Stimulated activated CD4-positive, alpha-beta T cell treated with anti-CD3 and anti-CD28 coated beads, Interleukin-15, amount 100 ng/mL, for 1 hour (primary cell): ENCODE measurements around the gene PML.
A peak's percentile ranks its signal among the peaks of the same experiment; 100 is the strongest.
"Not testable (repeated sequence)": the region's sequence is repeated elsewhere in the genome, so short reads cannot be mapped to it uniquely, and the experiment has no call there.

Experiments used
- DNase-seq, 2 donors: peaks; one replicate each; pipeline ENCODE4 v3.0.0-alpha.2; 2020; ENCODE audit warnings: low read depth in 1 of 2, low spot score in 1 of 2

PML gene

GRCh38 chr15:74056330-74056729 lies 61.8 kb downstream of the PML start:
- DNase-seq, result not testable (repeated sequence)

- DNase-seq, result not testable (repeated sequence)
Measured at GRCh38 chr15:74059050-74059833, 64.7 kb downstream of the PML start.

- no peak for DNase-seq
Measured at GRCh38 chr15:74060251-74060650, 65.7 kb downstream of the PML start.

GRCh38 chr15:74062236-74062635 lies 67.7 kb downstream of the PML start:
- DNase-seq, result no peak

- no peak for DNase-seq
Measured at GRCh38 chr15:74062671-74063070, 68.2 kb downstream of the PML start.

- not testable (repeated sequence) for DNase-seq
Measured at GRCh38 chr15:74063425-74064146, 69.1 kb downstream of the PML start.

GRCh38 chr15:74064183-74064582 lies 69.7 kb downstream of the PML start:
- not testable (repeated sequence) for DNase-seq

- not testable (repeated sequence) for DNase-seq
Measured at GRCh38 chr15:74064822-74065221, 70.3 kb downstream of the PML start.

GRCh38 chr15:74065684-74066411 lies 71.3 kb downstream of the PML start:
- DNase-seq, result peak; percentile 20 to 41

- not testable (repeated sequence) for DNase-seq
Measured at GRCh38 chr15:74071645-74072044, 77.1 kb downstream of the PML start.

GRCh38 chr15:74072132-74072531 lies 77.6 kb downstream of the PML start:
- not testable (repeated sequence) for DNase-seq

- DNase-seq, result peak in 1 of 2 donors; percentile 14
Measured at GRCh38 chr15:74072614-74073337, 78.3 kb downstream of the PML start.

- not testable (repeated sequence) for DNase-seq
Measured at GRCh38 chr15:74075781-74076180, 81.3 kb downstream of the PML start.

GRCh38 chr15:74082450-74082849 lies 87.9 kb downstream of the PML start, which contains the start of gene GOLGA6A:
Gene GOLGA6A (minus strand): TSS chr15:74082550. CDS start chr15:74082509, 41 bp downstream.
- DNase-seq, result not testable (repeated sequence)

GRCh38 chr15:74094567-74094966 lies 100.1 kb downstream of the PML start:
- not testable (repeated sequence) for DNase-seq

- DNase-seq, result not testable (repeated sequence)
Measured at GRCh38 chr15:74095610-74096009, 101.1 kb downstream of the PML start.

- DNase-seq, result not testable (repeated sequence)
Measured at GRCh38 chr15:74096753-74097474, 102.4 kb downstream of the PML start.
